ENCODE data around the gene STX3. TPM values are rescaled to one million over a fixed set of nuclear protein-coding genes. Genes with fewer than 3 reads are reported as not detected.
A peak's percentile ranks its signal among the peaks of the same experiment; 100 is the strongest.

The STX3 gene
- total and polyA plus RNA-seq, 2 of the 8 experiments (the other 6 are each of a cell fraction or from before 2014, with no cell fraction given) = 50.5 to 56.1 TPM

- TF ChIP-seq TEAD4 (IDR thresholded peaks at IDR 0.05; ENCODE audit: low read depth, low read length) (no peak), ATF2 (IDR thresholded peaks at IDR 0.05; ENCODE audit: low read length) (no peak), FOSL1 (IDR thresholded peaks at IDR 0.05; ENCODE audit: insufficient read depth, low read depth, low read length) (no peak), EGR1 (IDR thresholded peaks at IDR 0.05; ENCODE audit: borderline replicate concordance, low read depth, low read length) (no peak), SAP30 (IDR thresholded peaks at IDR 0.05; ENCODE audit: insufficient read depth, insufficient replicate concordance, low read length) (no peak), TAF1 (IDR thresholded peaks at IDR 0.05; ENCODE audit: low read depth, low read length) (peak; percentile 61), NANOG (IDR thresholded peaks at IDR 0.05; ENCODE audit: insufficient read depth, low read depth, low read length, poor library complexity, severe bottlenecking) (no peak), YY1 (IDR thresholded peaks at IDR 0.05; ENCODE audit: low read depth, low read length) (no peak), ATF3 (IDR thresholded peaks at IDR 0.05; ENCODE audit: insufficient read depth, low read depth, low read length) (no peak), CHD2 (IDR thresholded peaks at IDR 0.05; ENCODE audit: low read length) (no peak), HDAC2 (IDR thresholded peaks at IDR 0.05; ENCODE audit: borderline replicate concordance in 1 of 2, low read depth in 2 of 2, low read length in 2 of 2) (no peak), USF2 (IDR thresholded peaks at IDR 0.05; ENCODE audit: low read length) (no peak), POLR2A (IDR thresholded peaks at IDR 0.05; ENCODE audit: control extremely low read depth in 1 of 2, low read depth in 2 of 2, low read length in 2 of 2) (peak in 1 of 2 experiments; percentile 74; a peak in 2 of 3 replicates), TCF12 (IDR thresholded peaks at IDR 0.05; ENCODE audit: low read depth, low read length) (no peak), KDM4A (IDR thresholded peaks at IDR 0.05; ENCODE audit: low read depth, low read length, severe bottlenecking) (peak; percentile 58), RXRA (IDR thresholded peaks at IDR 0.05; ENCODE audit: insufficient read depth, low read depth, low read length) (no peak), BCL11A (IDR thresholded peaks at IDR 0.05; ENCODE audit: low read depth in 2 of 2, low read length in 2 of 2) (no peak), CTBP2 (IDR thresholded peaks at IDR 0.05; ENCODE audit: borderline replicate concordance, insufficient read depth, insufficient read length, low read length) (no peak), ZNF274 (IDR thresholded peaks at IDR 0.05; ENCODE audit: borderline replicate concordance, extremely low read depth, low read length) (no peak), CBX5 (IDR thresholded peaks at IDR 0.05; ENCODE audit: low read depth, low read length) (no peak)
Observed at GRCh38 chr11:59754859-59755700, at the start of gene STX3 (continued).

Measured in H1 (cell line).